H9 (cell line): ENCODE data around the gene MGAT4C. TPM values are rescaled to one million over a fixed set of nuclear protein-coding genes. Genes with fewer than 3 reads are reported as not detected.

Experiments
- DNase-seq: peaks from one replicate; pipeline ENCODE4 v3.0.0-alpha.2; 2017
- H2AFZ ChIP-seq: one replicate; pipeline ENCODE4 v1.6.1; 2013; ENCODE audit warnings: mild to moderate bottlenecking, low read length, control low read depth, moderate library complexity
- H2AK5ac ChIP-seq: 2 replicates; pipeline ENCODE4 v1.6.1; 2013; ENCODE audit warnings: low read length, control low read depth, mixed read lengths; ENCODE audit not compliant: insufficient read length
- H2BK120ac ChIP-seq: one replicate; pipeline ENCODE4 v1.6.1; 2013; ENCODE audit warnings: low read depth, mild to moderate bottlenecking, low read length, control low read depth, inconsistent platforms; ENCODE audit not compliant: poor library complexity, severe bottlenecking
- H2BK12ac ChIP-seq: 2 replicates; pipeline ENCODE4 v1.6.1; 2013; ENCODE audit warnings: low read length, control low read depth, mixed read lengths, low read depth; ENCODE audit not compliant: insufficient read length
- H2BK15ac ChIP-seq: 2 replicates; pipeline ENCODE4 v1.6.1; 2013; ENCODE audit warnings: low read depth, low read length, control low read depth
- H2BK20ac ChIP-seq: one replicate; pipeline ENCODE4 v1.6.1; 2013; ENCODE audit warnings: low read depth, mild to moderate bottlenecking, low read length, control low read depth, inconsistent platforms; ENCODE audit not compliant: poor library complexity, severe bottlenecking
- H2BK5ac ChIP-seq: 2 replicates; pipeline ENCODE4 v1.6.1; 2013; ENCODE audit warnings: low read length, control low read depth, mixed read lengths; ENCODE audit not compliant: insufficient read length
- H3K14ac ChIP-seq: 2 replicates; pipeline ENCODE4 v1.6.1; 2013; ENCODE audit warnings: low read length, control low read depth; ENCODE audit not compliant: insufficient read depth
- H3K18ac ChIP-seq: 2 replicates; pipeline ENCODE4 v1.6.1; 2013; ENCODE audit warnings: low read depth, mild to moderate bottlenecking, mixed read lengths, low read length, control low read depth; ENCODE audit not compliant: insufficient read length
- H3K23ac ChIP-seq: 2 replicates; pipeline ENCODE4 v1.6.1; 2013; ENCODE audit warnings: low read length, control low read depth, mixed read lengths, low read depth; ENCODE audit not compliant: insufficient read length
- H3K23me2 ChIP-seq: 2 replicates; pipeline ENCODE4 v1.6.1; 2013; ENCODE audit warnings: low read depth, mild to moderate bottlenecking, mixed read lengths, low read length, control low read depth; ENCODE audit not compliant: insufficient read length, poor library complexity, severe bottlenecking
- H3K27ac ChIP-seq: 2 replicates; pipeline ENCODE4 v1.5.1; 2013; ENCODE audit warnings: low read length, control low read depth, mixed read lengths, low read depth; ENCODE audit not compliant: insufficient read length
- H3K27me3 ChIP-seq: 2 replicates; pipeline ENCODE4 v1.6.1; 2013; ENCODE audit warnings: low read length, control low read depth, inconsistent platforms; ENCODE audit not compliant: insufficient read depth
- H3K4ac ChIP-seq: 2 replicates; pipeline ENCODE4 v1.6.1; 2013; ENCODE audit warnings: low read depth, mild to moderate bottlenecking, control low read depth, inconsistent platforms, low read length, moderate library complexity
- H3K4me1 ChIP-seq: 2 replicates; pipeline ENCODE4 v1.6.1; 2013; ENCODE audit warnings: low read length, control low read depth, inconsistent platforms; ENCODE audit not compliant: insufficient read depth
- H3K4me2 ChIP-seq: 2 replicates; pipeline ENCODE4 v1.6.1; 2013; ENCODE audit warnings: low read length, control low read depth, mixed read lengths; ENCODE audit not compliant: insufficient read length, insufficient read depth
- H3K56ac ChIP-seq: 2 replicates; pipeline ENCODE4 v1.6.1; 2013; ENCODE audit warnings: low read depth, mild to moderate bottlenecking, mixed read lengths, low read length, control low read depth; ENCODE audit not compliant: insufficient read length
- H3K79me1 ChIP-seq: 2 replicates; pipeline ENCODE4 v1.6.1; 2013; ENCODE audit warnings: low read depth, mild to moderate bottlenecking, moderate library complexity, low read length, control low read depth, inconsistent platforms; ENCODE audit not compliant: insufficient read depth, poor library complexity, severe bottlenecking
- H3K79me2 ChIP-seq: 2 replicates; pipeline ENCODE4 v1.6.1; 2013; ENCODE audit warnings: low read length, control low read depth, inconsistent platforms; ENCODE audit not compliant: insufficient read depth
- H3K9ac ChIP-seq: 2 replicates; pipeline ENCODE4 v1.6.1; 2013; ENCODE audit warnings: low read length, control low read depth, mixed read lengths; ENCODE audit not compliant: insufficient read length; ENCODE audit errors: extremely low read depth
- H3K9me3 ChIP-seq: one replicate; pipeline ENCODE4 v1.6.1; 2013; ENCODE audit warnings: low read depth, low read length, inconsistent platforms; ENCODE audit not compliant: control insufficient read depth
- H3T11ph ChIP-seq: one replicate; pipeline ENCODE4 v1.6.1; 2013; ENCODE audit warnings: mild to moderate bottlenecking, low read length, control low read depth, inconsistent platforms
- H4K20me1 ChIP-seq: one replicate; pipeline ENCODE4 v1.6.1; 2013; ENCODE audit not compliant: control insufficient read depth, insufficient read length, insufficient read depth
- H4K5ac ChIP-seq: 2 replicates; pipeline ENCODE4 v1.6.1; 2013; ENCODE audit warnings: low read depth, mild to moderate bottlenecking, mixed read lengths, low read length, control low read depth; ENCODE audit not compliant: insufficient read length
- H4K8ac ChIP-seq: replicated peaks from 2 replicates; pipeline ENCODE4 v1.6.1; 2013; ENCODE audit warnings: low read length, control low read depth, mixed read lengths, low read depth; ENCODE audit not compliant: insufficient read length
- H4K91ac ChIP-seq: 2 replicates; pipeline ENCODE4 v1.6.1; 2013; ENCODE audit warnings: low read depth, mild to moderate bottlenecking, moderate library complexity, mixed read lengths, low read length, control low read depth; ENCODE audit not compliant: insufficient read length
- H3K27ac Mint-ChIP-seq, 3 experiments: 2 replicates in 2 of 3; 3 replicates in 1 of 3; pipeline ENCODE4 v1.8.0; 2020 to 2021; ENCODE audit warnings: mixed read lengths in 3 of 3, mild to moderate bottlenecking in 1 of 3, moderate library complexity in 1 of 3
- H3K27me3 Mint-ChIP-seq: 2 replicates; pipeline ENCODE4 v1.8.0; 2021; ENCODE audit warnings: low read depth, mild to moderate bottlenecking, moderate library complexity, mixed read lengths
- H3K36me3 Mint-ChIP-seq, 3 experiments: 2 replicates in 2 of 3; 3 replicates in 1 of 3; pipeline ENCODE4 v1.8.0; 2020 to 2021; ENCODE audit warnings: low read depth in 3 of 3, mixed read lengths in 3 of 3; ENCODE audit not compliant: insufficient read depth in 1 of 3
- H3K4me1 Mint-ChIP-seq, 2 experiments: 2 replicates each; pipeline ENCODE4 v1.8.0; 2020; ENCODE audit warnings: mixed read lengths in 2 of 2
- H3K4me3 Mint-ChIP-seq, 2 experiments: 2 replicates in 1 of 2; 3 replicates in 1 of 2; pipeline ENCODE4 v1.8.0; 2020 to 2021; ENCODE audit warnings: mild to moderate bottlenecking in 2 of 2, mixed read lengths in 2 of 2, moderate library complexity in 1 of 2
- H3K9me3 Mint-ChIP-seq, 2 experiments: 2 replicates in 1 of 2; 3 replicates in 1 of 2; pipeline ENCODE4 v1.8.0; 2020; ENCODE audit warnings: mild to moderate bottlenecking in 2 of 2, mixed read lengths in 2 of 2, moderate library complexity in 1 of 2
- WGBS: extraction: QIAGEN DNeasy Blood & Tissue Kit; methylation state at CpG from one replicate; pipeline ENCODE4 v1.1.7; 2013; ENCODE audit warnings: missing lambda C conversion rate, low lambda C conversion rate, mixed read lengths; ENCODE audit not compliant: insufficient read length; ENCODE audit errors: extremely low coverage; 5-methylcytosine and 5-hydroxymethylcytosine counted together
- total RNA-seq: library from RNA; stranded (reverse); gene quantifications from 2 replicates; pipeline ENCODE4 v1.2.1, GENCODE V29; 2021
- TF ChIP-seq, protein P1 (sequence below): fragments of 200-600 bp; sonication (generic); conservative IDR thresholded peaks from 3 replicates; pipeline ENCODE4 v1.8.0; 2021; ENCODE audit warnings: antibody characterized with exemption, mild to moderate bottlenecking

The MGAT4C gene
- total RNA-seq, 1 experiment from 2014 or later: 1.3 TPM

DNA sequence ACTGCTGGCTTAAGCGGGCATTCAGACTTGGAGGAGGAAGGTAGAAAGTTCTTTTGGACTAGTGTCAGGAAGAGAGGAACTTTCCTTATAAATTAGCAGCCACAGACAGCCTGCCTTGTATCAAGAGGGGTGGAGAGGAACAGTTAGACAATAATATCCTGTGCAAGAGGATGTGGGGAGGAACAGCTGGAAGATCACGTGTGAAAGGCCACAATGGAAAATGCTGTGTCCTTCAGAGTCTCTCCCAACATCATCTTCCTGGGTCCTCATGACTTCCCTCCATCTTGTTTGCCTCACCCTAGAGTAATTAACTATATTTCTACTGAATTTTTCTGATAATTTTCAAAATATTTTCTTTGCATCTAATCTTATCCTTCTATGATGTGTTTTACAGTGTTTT, 117.4 kb downstream of the MGAT4C start:
- no peak overlapping the region for H3K9ac ChIP-seq
- H3K9me3 ChIP-seq: no peaks in the 10 kb centered on the region
- no peaks in the 10 kb centered on the region for H3K4me1 ChIP-seq
- H3T11ph ChIP-seq: no peak overlapping the region
- Mint-ChIP-seq H3K27ac (no peak overlapping the region), H3K9me3 (no peaks in the 10 kb centered on the region), H3K36me3 (no peaks in the 10 kb centered on the region), H3K4me1 (peaks cover 6 to 10% of the 10 kb centered on the region in 2 experiments), H3K27me3 (no peaks in the 10 kb centered on the region), H3K4me3 (no peak overlapping the region)
- no peak overlapping the region for H3K14ac ChIP-seq
- H3K23ac ChIP-seq: no peak overlapping the region
- H2BK120ac ChIP-seq: no peak overlapping the region
- H3K18ac ChIP-seq: no peak overlapping the region
- no peak overlapping the region for H3K4me2 ChIP-seq
- no peaks in the 10 kb centered on the region for H3K79me2 ChIP-seq
- H3K27me3 ChIP-seq: no peaks in the 10 kb centered on the region
- H2BK15ac ChIP-seq: no peak overlapping the region
- H3K27ac ChIP-seq: no peak overlapping the region
- no peaks in the 10 kb centered on the region for H4K20me1 ChIP-seq
- no peak overlapping the region for H3K4ac ChIP-seq
- no peak overlapping the region for H2AFZ ChIP-seq
- H2AK5ac ChIP-seq: no peak overlapping the region
- no peak overlapping the region for H2BK12ac ChIP-seq
- H3K79me1 ChIP-seq: no peaks in the 10 kb centered on the region
- no peak overlapping the region for H4K91ac ChIP-seq
- no peak overlapping the region for H2BK5ac ChIP-seq
- no peaks in the 10 kb centered on the region for H3K23me2 ChIP-seq
- H4K8ac ChIP-seq: no peak overlapping the region
- H3K56ac ChIP-seq: no peak overlapping the region
- no peak for DNase-seq
- TF ChIP-seq, protein P1, sequence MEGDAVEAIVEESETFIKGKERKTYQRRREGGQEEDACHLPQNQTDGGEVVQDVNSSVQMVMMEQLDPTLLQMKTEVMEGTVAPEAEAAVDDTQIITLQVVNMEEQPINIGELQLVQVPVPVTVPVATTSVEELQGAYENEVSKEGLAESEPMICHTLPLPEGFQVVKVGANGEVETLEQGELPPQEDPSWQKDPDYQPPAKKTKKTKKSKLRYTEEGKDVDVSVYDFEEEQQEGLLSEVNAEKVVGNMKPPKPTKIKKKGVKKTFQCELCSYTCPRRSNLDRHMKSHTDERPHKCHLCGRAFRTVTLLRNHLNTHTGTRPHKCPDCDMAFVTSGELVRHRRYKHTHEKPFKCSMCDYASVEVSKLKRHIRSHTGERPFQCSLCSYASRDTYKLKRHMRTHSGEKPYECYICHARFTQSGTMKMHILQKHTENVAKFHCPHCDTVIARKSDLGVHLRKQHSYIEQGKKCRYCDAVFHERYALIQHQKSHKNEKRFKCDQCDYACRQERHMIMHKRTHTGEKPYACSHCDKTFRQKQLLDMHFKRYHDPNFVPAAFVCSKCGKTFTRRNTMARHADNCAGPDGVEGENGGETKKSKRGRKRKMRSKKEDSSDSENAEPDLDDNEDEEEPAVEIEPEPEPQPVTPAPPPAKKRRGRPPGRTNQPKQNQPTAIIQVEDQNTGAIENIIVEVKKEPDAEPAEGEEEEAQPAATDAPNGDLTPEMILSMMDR: no peak
- no peak overlapping the region for H4K5ac ChIP-seq
- WGBS: no CpG with 5 or more reads among the region's 2 CpGs
- no peak overlapping the region for H2BK20ac ChIP-seq
